Measurements from ENCODE around the gene CCDC134.

The CCDC134 gene

GRCh38 chr22:41793871-41794270, 6.6 kb upstream of the CCDC134 start:
- no peak for DNase-seq

DNA sequence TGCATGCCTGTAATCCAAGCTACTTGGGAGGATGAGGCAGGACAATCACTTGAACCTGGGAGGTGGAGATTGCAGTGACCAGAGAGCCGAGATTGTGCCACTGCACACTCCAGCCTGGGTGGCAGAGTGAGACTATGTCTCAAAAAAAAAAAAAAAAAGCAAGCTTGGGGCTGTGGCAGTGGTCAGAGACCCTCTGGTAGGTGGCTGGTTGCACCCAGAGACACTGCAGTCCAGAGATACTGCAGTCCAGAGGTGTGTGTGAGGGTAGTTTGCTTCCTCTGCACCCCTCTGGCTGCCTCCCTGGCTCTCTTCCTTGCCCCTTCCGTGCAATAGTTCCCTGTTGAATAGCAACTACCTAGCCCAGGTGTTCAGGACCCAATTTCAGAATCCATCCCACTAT, 1.7 kb upstream of the CCDC134 start:
- no peak for DNase-seq

DNA sequence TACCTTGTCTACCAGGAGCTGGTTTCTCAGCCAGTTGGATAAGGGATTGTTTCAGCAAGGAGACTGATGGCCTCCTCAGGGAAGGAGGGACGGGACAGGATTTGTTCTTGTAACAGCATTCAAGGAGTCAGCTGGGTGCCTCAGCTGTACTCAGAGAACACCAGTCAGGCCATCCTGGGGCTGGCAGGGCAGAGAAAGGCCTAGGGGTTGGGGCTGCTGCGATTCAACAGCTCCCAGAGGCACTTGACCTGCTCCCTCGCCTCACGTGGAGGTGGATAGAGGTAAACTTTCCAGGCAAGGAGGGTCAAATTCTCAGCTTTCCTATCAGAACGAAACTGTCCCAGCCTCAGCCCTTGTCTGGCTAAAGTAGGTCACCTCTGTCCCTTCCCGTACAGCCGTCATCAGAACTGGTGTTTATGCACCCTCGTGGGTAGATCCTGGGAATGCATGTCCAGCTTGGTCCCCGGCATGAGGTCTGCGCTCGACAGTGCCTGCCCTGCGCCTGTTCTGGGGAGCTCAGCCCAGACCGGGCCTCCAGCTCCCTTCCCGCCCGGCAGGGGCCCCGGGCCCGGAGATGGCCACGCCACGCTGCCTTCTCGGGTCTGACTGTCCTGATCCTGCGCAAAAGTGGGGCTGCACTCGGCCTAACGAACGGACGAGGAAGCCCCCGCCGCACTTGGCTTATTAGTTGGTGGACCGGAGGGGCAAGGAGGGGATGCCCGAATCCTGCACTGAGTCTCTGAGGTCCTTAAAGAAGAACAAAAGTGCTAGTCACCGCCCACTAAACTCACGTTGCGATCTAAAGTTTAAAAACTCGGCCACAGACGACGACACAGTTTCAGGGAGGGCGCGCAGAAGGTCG, 762 bp upstream of the CCDC134 start:
- no peak for DNase-seq

DNA sequence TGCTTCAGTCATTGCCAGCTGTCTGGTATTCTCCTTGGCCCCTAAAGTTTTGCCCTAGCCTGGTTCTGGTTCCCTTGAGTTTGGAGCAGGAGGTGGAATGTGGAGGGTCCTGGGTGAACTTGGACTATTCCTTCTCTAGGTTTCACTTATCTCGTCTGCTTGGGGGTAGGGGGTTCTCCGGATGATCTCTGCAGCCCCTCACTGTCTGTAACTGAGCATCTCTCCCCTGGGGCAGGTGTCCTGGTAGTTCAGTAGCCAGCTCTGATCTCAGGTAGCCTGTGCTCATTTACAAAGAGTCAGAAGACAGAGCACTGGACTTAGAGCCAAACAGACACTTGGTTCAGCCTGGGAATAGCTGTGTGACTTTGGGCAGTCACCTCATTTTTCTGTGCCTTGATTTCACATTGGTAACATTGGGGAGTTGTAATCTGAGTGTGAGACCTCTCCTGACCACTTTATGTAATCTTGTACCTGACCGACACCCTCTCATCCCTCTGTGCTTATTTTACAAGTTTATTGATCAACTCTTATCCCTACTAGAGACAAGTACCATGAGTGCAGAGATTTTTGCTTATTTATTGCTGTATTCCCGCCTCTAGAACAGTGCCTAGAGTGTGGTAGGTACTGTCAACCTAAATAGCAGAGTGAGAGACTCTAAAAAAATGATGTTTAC, 804 bp downstream of the CCDC134 start:
- DNase-seq: no peak

- DNase-seq: no peak
Measured at GRCh38 chr22:41801886-41802285, 1.4 kb downstream of the CCDC134 start.

GRCh38 chr22:41805639-41806038, 5.2 kb downstream of the CCDC134 start:
- no peak for DNase-seq

DNA sequence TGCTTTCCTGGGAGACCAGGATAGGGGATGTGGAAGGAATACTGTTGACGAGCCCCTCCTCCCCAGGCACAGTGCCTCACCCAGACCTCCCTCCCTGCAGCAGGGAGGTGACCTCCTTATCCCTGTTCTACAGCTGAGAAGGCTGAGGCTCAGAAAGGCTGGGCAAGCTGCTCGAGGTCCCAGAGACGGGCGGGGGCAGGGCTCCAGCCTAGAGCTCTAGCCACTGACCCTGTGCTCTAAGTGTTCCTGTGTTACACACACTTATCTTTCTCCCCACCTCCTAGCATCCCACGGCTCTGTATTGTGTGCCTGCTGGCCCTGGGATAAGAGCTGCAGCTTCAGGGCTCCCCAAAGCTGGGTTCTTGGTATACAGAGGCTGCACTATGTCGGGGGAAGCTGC, 7.9 kb downstream of the CCDC134 start:
- no peak for DNase-seq

DNA sequence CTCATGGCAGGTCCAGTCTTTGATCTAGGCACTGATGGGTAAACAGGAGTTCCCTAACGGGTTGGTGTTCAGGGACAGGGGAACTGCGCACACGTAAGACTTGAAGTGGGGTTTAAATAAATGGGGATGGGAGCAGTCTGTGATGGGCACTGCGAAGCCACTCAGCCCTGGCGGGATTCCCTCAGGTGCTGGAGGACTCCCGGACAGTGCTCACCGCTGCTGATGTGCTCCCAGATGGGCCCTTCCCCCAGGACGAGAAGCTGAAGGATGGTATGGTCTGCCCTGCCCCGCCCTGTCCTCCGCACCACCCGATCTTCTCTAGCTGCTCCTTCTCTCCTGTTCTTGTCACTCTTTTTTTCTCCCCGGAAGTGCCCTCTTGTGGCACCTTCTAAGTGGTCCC, 9.5 kb downstream of the CCDC134 start:
- DNase-seq: no peak

DNA sequence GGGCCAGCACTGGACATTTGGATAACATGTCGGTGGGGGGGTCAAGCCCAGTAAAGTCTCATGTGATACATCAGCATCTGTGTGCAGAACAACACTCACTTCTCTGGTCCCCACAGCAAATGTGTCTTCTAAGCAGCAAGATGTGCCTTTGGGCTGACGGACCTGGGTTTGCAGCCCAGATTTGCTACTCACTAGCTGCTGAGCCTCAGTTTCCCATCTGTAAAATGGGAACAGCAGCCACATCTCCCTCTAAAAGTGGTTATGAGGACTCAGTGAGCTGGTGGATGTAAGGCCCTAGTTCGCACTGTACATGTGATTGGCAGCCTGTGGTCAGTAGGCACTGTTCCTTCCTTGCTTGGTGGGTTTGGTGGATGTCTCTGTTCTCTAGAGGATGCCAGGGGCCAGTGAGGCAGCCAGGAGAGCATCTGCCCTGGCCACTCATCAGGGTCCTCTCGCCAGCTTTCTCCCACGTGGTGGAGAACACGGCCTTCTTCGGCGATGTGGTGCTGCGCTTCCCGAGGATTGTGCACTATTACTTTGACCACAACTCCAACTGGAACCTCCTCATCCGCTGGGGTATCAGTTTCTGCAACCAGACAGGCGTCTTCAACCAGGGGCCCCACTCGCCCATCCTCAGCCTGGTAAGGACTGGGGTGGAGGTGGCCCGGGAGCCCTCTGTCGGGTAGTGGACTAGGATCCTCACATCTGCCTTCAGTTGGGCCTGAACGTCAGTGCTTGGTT, 12.5 kb downstream of the CCDC134 start:
- no peak for DNase-seq

GRCh38 chr22:41813726-41814410, 13.4 kb downstream of the CCDC134 start:
- DNase-seq: no peak

DNA sequence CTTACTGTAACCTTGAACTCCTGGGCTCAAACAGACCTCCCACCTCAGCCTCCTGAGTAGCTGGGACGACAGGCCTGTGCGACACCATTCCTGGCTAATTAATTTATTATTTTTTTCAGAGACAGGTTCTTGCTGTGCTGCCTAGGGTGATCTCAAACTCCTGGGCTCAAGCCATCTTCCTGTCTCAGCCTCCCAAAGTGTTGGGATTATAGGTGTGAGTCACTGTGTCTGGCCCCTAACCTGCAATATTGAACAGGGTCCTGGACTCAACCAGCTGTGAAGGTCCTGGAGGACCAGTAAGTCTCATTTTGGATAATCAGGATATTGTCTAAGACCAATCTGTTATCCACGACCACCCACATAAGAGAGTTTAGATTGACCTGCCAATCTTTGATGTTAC, 15.2 kb downstream of the CCDC134 start:
- no peak for DNase-seq

- DNase-seq: no peak
Measured at GRCh38 chr22:41816241-41816640, 15.8 kb downstream of the CCDC134 start.

DNA sequence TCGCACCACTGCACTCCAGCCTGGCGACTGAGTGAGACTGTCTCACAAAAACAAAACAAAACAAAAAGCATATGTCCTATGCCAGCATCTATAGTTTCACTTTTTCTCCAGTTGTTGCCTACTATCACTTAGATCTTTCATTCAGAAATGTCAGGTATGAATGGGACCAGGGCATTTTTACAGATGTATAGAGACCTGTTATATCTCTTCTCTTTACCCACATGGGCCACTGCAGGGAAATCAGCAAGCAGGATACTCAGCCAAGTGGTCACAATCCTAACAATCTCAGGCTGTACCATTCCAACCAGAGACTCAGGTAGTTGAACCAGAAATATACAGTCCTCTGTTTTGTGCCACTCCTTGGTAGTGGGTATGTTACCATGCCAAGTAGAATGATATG, 16.4 kb downstream of the CCDC134 start:
- no peak for DNase-seq

DNA sequence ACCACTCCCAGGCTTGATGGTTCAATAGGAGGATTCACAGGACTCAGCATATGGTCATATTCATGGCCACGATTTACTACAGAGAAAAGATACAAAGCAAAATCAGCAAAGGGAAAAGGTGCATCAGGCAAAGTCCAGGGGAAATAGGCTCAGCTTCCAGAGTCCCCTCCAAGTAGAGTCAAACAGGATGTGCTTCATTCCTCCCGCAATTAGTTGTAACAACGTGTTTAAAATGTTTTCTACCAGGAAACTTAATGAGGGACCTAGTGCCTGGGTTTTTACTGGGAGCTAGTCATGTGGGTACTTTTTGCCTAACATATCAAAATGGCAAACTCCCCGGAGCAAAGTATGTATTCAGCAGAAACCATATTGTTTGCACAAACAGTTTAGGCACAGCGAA, 17.5 kb downstream of the CCDC134 start:
- DNase-seq: no peak

- DNase-seq: no peak
Measured at GRCh38 chr22:41818596-41818995, 18.1 kb downstream of the CCDC134 start.

DNA sequence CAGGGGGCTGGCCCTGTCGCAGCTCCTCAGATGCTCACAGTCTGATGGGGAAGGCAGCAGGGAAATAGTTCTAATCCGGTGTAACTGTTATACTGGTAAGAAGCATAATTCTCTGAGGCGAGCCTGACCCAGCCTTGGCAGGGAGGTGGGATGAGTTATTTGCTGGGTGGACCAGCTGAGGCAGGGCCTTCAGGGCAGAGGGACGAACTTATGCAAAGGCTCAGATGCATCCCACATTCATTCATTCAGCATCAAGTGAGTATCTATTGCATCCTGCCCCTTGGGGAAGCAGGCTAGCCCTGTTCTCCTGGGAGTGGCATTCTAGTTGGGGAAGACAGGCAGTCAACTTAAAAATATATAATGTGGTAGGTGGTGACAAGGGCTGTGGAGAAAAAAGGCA, 18.8 kb downstream of the CCDC134 start:
- DNase-seq: no peak

DNA sequence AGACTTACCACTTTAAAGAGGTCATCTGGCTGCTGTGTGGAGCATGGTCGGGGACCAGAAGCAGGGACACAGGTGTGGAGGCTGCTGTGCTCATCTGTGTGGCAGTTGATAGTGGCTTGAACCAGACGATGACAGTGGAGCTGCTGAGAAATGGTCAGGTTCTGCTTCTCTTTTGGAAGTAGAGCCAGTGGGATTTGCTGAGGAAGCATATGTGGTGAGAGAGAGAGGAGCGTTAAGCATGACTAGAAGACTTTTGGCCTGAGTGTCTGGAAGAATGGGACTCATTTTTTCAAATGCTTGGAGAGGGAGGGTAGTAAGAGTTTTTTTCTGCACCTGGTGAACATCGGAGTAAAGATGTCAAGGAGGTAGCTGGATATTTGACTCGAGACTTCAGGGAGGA, 20.0 kb downstream of the CCDC134 start:
- DNase-seq: no peak

GRCh38 chr22:41821471-41822316, 21.2 kb downstream of the CCDC134 start:
- no peak for DNase-seq

- DNase-seq: no peak
Measured at GRCh38 chr22:41822317-41823057, 22.0 kb downstream of the CCDC134 start.

- DNase-seq: no peak
Measured at GRCh38 chr22:41823797-41824196, 23.3 kb downstream of the CCDC134 start.

DNA sequence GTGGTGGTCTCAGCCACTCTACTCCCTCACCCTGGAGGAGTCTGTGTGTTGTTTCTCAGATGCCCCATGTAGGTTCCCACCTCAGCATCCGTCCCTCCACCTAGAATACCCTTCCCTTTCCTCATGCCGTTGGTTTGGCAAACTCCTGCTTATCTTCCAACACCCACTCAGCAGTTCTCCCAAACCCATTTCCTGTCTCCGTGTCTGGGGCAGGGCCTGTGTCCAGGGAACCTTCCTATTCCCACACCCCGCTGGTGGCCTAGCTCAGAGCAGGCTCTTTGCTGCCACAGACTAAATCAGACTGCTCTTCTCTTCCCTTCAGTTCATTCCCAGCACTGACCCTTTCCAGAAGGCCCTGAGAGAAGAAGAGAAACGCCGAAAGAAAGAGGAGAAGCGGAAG, 24.9 kb downstream of the CCDC134 start:
- DNase-seq: no peak

- DNase-seq: no peak
Measured at GRCh38 chr22:41826021-41826420, 25.5 kb downstream of the CCDC134 start.
